ENCODE measurements around the gene CALCR.
"Not testable (repeated sequence)": the region's sequence is repeated elsewhere in the genome, so short reads cannot be mapped to it uniquely, and the experiment has no call there.

Gene CALCR

DNA sequence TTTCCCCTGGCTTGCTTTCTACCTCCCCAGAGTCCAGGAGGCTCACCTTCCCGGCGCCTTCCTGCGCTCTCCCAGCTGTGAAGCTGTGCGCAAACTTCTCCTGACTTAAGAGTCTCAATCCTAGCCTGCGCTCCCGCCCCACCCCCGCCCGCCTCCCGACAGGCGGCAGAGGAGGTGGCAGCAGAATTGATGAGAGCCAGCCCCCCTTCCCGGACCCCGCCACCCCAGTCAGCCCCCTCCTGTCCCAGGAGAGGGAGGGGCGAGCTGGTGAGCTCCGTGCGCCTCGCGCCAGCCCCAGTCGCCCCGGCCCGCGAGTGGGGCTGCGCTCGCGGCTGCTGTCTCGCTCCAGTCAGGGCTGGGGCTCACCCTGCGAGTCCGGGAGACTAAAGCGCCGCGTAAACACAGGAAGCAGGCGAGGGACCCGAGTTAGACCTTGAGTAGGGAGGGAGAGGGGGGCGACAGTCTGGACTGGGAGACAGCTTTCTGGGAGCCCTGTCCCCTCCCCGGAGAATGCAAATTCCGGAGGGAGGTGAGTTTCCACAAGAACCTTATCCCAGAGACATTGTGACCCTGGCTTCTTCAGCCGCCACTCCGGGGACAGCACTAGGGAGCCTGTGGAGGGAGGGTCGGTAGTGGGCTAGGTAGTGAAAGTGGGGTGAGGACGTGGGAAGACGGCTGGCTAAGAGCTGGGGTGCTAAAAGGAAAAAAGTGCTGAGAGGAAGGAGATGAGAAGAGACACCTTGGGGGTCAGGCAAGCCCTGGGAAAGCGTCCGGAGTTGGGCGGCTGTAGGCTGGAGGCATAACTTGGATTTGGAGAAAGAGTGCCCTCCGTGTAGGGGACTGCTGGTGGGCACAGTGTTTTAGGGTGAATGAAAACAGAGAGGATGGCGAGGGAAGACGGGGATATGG, at the start of gene CALCR:
Gene CALCR (minus strand): TSS at position 79 of the 909 bp plus-strand sequence. CDS start 87,743 bp downstream, outside the sequence.
- Histone ChIP-seq H3K4me3 (ENCODE audit: low read depth in 1 of 2, low read length in 2 of 2) (no peak within 1 kb of the TSS), H3K36me3 (ENCODE audit: insufficient read depth, low read length) (no peaks in the 10 kb centered on the region), H3K4me1 (ENCODE audit: insufficient read depth, low read length) (no peaks in the 10 kb centered on the region), H3K27ac (ENCODE audit: low read depth, low read length) (no peak within 1 kb of the TSS), H3K9me3 (ENCODE audit: low read length) (no peaks in the 10 kb centered on the region), H3K9ac (ENCODE audit: low read length) (no peak within 1 kb of the TSS), H3K27me3 (ENCODE audit: control insufficient read depth in 1 of 2, insufficient read depth in 2 of 2, low read length in 2 of 2) (peaks cover 0 to 11% of the 10 kb centered on the region in 2 donors)

DNA sequence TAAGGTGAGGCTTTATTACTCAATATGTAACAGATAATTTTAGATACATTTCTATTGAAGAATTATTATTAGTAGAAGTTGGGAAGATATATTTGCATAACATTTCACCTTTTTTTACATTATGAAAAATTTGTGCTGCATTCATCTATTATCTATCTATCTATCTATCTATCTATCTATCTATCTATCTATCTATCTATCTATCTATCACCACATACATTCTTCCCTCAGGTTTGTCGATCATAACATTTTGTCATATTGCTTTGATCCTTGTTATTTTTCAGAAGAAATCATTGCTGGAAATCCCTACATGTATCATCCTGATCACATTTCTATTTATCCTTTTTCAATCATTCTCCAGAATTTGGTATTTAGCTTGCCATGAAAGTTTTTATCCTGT, 49.3 kb upstream of the CALCR start:
- no peaks in the 10 kb centered on the region for H3K27me3 ChIP-seq (ENCODE audit: control insufficient read depth in 1 of 2, insufficient read depth in 2 of 2, low read length in 2 of 2)
- H3K36me3 ChIP-seq (ENCODE audit: insufficient read depth, low read length): no peaks in the 10 kb centered on the region
- no peak overlapping the region for H3K9ac ChIP-seq (ENCODE audit: low read length)
- no peak overlapping the region for H3K27ac ChIP-seq (ENCODE audit: low read depth, low read length)
- no peaks in the 10 kb centered on the region for H3K4me1 ChIP-seq (ENCODE audit: insufficient read depth, low read length)
- no peak overlapping the region for H3K4me3 ChIP-seq (ENCODE audit: low read depth in 1 of 2, low read length in 2 of 2)
- H3K9me3 ChIP-seq (ENCODE audit: low read length): no peaks in the 10 kb centered on the region

DNA sequence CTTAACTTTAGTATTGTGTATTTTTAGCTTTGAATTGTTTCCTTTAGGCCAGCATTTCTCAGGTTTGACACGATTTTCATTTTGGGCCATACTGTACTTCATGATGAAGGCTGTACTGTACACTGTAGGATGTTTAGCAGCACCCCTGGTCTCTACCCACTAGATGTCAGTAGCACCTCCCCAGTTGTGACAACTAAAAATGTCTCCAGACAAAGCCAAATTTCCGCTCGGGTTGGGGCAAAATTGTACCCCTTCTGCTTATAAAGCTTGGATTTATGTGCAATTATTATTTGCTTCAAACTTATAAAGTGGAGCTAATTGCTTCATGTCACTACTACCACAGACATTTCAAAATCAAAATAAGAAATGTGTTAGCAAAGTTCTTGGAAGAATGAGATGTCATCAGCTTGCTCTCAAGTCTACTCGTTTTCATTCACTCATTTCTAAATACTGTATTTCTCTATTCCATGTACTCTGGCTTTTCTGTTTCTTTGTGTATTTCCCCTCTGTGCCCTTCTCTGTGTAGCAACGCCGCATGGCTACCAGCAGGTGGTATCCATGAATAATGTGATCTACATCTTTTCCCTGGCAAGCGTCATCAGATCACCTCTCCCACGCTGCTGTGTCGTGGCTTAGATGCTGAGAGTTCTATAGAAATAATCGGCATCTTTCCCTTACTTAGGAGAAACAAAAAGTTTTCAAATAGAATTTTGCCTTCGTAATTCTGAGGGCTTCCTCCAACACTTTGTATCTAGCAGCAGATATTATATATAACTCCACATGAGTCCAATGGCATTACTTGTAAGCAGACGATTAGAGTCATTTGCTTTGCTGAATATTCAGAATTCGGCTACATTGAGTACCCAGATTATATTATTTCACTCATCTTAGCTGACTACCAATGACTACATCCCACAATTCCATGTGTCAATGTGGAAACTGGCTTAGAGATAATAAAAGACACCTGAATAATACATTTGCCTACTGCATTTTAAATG, 47.8 kb upstream of the CALCR start:
- Histone ChIP-seq H3K27me3 (ENCODE audit: control insufficient read depth in 1 of 2, insufficient read depth in 2 of 2, low read length in 2 of 2) (no peaks in the 10 kb centered on the region), H3K9ac (ENCODE audit: low read length) (no peak overlapping the region), H3K9me3 (ENCODE audit: low read length) (no peaks in the 10 kb centered on the region), H3K27ac (ENCODE audit: low read depth, low read length) (no peak overlapping the region), H3K4me3 (ENCODE audit: low read depth in 1 of 2, low read length in 2 of 2) (no peak overlapping the region), H3K36me3 (ENCODE audit: insufficient read depth, low read length) (no peaks in the 10 kb centered on the region), H3K4me1 (ENCODE audit: insufficient read depth, low read length) (no peaks in the 10 kb centered on the region)

DNA sequence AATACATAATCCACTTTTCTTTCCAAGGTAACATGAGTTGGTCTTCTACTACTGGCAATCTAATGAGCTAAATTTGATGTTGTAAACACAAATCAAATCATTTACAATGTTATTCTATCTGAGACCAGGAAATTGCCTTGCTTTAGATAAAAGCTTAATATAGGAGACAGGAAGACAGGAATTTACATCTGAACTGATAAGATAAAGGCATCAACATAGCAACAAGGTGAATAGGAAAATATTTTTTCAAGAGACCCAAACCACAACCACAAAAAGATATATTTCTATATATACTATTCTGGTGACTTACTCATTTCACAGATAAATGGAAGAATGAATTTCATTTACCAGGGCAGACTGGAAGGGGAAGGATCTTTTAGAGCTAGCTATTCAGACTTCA, 46.3 kb upstream of the CALCR start:
- H3K9me3 ChIP-seq (ENCODE audit: low read length): no peaks in the 10 kb centered on the region
- H3K4me1 ChIP-seq (ENCODE audit: insufficient read depth, low read length): no peaks in the 10 kb centered on the region
- H3K9ac ChIP-seq (ENCODE audit: low read length): no peak overlapping the region

DNA sequence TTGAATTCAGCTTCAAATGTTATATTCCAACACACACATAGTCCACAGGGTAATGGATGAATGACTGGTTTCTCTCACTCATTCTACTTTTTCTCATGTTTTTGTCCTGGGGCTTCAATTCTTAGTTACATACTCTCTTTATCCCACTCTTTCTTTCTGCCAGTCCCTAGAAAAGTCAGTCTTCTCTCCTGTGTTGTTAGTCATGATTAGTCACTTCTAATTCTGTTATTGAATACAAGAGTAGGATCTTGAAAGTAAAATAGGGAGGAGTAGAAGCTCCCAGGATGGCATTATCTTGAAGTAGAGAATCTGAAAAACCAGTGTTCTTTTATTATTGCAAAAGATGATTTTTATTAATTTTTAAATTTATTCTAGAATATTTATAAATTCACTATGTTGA, 45.5 kb upstream of the CALCR start:
- H3K36me3 ChIP-seq (ENCODE audit: insufficient read depth, low read length): no peaks in the 10 kb centered on the region
- no peak overlapping the region for H3K27ac ChIP-seq (ENCODE audit: low read depth, low read length)
- no peak overlapping the region for H3K4me3 ChIP-seq (ENCODE audit: low read depth in 1 of 2, low read length in 2 of 2)
- H3K9ac ChIP-seq (ENCODE audit: low read length): no peak overlapping the region
- no peaks in the 10 kb centered on the region for H3K9me3 ChIP-seq (ENCODE audit: low read length)
- H3K4me1 ChIP-seq (ENCODE audit: insufficient read depth, low read length): no peaks in the 10 kb centered on the region
- H3K27me3 ChIP-seq (ENCODE audit: control insufficient read depth in 1 of 2, insufficient read depth in 2 of 2, low read length in 2 of 2): no peaks in the 10 kb centered on the region

More for the DNA sequence above, 46.3 kb upstream of the CALCR start:
- Histone ChIP-seq H3K4me3 (ENCODE audit: low read depth in 1 of 2, low read length in 2 of 2) (no peak overlapping the region), H3K27me3 (ENCODE audit: control insufficient read depth in 1 of 2, insufficient read depth in 2 of 2, low read length in 2 of 2) (no peaks in the 10 kb centered on the region), H3K36me3 (ENCODE audit: insufficient read depth, low read length) (no peaks in the 10 kb centered on the region), H3K27ac (ENCODE audit: low read depth, low read length) (no peak overlapping the region)

DNA sequence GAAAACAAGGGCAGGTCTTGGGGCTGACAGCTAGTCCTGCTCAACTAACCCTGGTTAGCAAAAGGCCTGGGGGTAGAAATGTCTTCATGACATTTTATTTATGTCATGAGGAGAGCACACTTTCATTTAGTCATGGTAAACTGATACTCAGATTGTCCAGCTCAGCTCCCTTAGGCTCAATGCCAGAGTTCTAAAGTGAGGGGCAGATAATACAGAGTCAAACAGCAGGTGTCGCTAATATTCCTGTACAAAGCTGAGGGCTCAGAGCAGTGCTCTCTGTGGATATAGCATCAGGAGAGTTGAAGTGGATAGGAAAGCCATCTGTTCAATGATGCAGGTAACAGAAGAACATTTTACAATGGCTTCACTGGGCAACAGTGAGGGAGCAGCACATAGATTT, 26.8 kb upstream of the CALCR start:
- Histone ChIP-seq H3K9me3 (ENCODE audit: low read length) (no peaks in the 10 kb centered on the region), H3K27me3 (ENCODE audit: control insufficient read depth in 1 of 2, insufficient read depth in 2 of 2, low read length in 2 of 2) (no peaks in the 10 kb centered on the region), H3K4me1 (ENCODE audit: insufficient read depth, low read length) (no peaks in the 10 kb centered on the region), H3K27ac (ENCODE audit: low read depth, low read length) (no peak overlapping the region), H3K9ac (ENCODE audit: low read length) (no peak overlapping the region), H3K4me3 (ENCODE audit: low read depth in 1 of 2, low read length in 2 of 2) (no peak overlapping the region), H3K36me3 (ENCODE audit: insufficient read depth, low read length) (no peaks in the 10 kb centered on the region)

DNA sequence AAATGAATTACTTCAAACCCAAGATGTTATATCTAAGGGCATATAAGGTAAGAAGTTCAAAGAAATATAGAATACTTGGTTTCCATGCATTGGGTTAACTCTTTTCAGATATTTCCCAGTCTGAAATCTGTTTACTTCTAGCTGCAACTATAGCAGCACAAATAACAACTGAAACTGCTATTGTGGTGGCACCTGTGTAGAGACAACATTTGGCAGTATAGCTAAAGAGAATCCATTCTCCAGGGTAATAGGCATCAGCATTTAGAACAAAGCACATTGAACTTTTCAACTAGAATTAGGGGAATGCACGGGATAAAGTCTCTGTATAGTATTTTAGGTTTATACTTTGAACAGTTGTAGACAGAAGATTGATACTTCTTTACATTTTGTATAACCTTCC, 19.7 kb upstream of the CALCR start:
- Histone ChIP-seq H3K9me3 (ENCODE audit: low read length) (no peaks in the 10 kb centered on the region), H3K9ac (ENCODE audit: low read length) (no peak overlapping the region), H3K27ac (ENCODE audit: low read depth, low read length) (no peak overlapping the region), H3K4me3 (ENCODE audit: low read depth in 1 of 2, low read length in 2 of 2) (no peak overlapping the region), H3K36me3 (ENCODE audit: insufficient read depth, low read length) (no peaks in the 10 kb centered on the region), H3K4me1 (ENCODE audit: insufficient read depth, low read length) (no peaks in the 10 kb centered on the region), H3K27me3 (ENCODE audit: control insufficient read depth in 1 of 2, insufficient read depth in 2 of 2, low read length in 2 of 2) (no peaks in the 10 kb centered on the region)

DNA sequence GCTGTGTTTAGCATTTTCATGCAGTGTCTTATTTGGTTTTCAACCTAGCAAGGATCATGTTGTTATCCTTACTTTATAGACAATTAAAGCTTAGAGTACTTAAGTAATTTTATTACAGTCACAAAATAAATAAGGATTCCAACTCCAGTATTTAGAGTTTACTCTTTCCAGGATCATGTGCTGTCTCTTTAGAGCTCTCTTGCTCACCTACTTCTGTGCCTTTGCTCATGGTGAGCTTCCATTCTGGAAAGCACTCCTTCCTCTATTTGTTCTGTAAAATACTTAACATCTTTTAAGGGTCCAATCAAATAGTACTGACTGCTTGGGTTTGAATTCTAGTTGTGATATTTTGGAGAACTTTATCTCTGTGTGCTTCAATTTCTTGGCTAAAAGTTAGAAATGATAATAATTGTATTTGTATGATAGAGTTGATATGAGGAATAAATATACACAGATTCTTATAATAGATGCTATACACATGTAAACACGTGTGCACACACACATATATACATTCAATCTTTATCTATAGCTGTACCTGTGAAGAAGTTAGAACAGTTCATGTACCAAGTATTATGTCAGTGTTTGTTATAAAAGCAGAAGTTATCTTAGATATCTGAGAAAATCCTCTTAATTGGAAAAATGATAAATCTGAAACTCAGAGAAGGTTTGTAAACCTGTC, 18.2 kb upstream of the CALCR start:
- Histone ChIP-seq H3K27ac (ENCODE audit: low read depth, low read length) (no peak overlapping the region), H3K4me1 (ENCODE audit: insufficient read depth, low read length) (no peaks in the 10 kb centered on the region), H3K4me3 (ENCODE audit: low read depth in 1 of 2, low read length in 2 of 2) (no peak overlapping the region), H3K27me3 (ENCODE audit: control insufficient read depth in 1 of 2, insufficient read depth in 2 of 2, low read length in 2 of 2) (no peaks in the 10 kb centered on the region), H3K36me3 (ENCODE audit: insufficient read depth, low read length) (no peaks in the 10 kb centered on the region), H3K9ac (ENCODE audit: low read length) (no peak overlapping the region), H3K9me3 (ENCODE audit: low read length) (no peaks in the 10 kb centered on the region)

DNA sequence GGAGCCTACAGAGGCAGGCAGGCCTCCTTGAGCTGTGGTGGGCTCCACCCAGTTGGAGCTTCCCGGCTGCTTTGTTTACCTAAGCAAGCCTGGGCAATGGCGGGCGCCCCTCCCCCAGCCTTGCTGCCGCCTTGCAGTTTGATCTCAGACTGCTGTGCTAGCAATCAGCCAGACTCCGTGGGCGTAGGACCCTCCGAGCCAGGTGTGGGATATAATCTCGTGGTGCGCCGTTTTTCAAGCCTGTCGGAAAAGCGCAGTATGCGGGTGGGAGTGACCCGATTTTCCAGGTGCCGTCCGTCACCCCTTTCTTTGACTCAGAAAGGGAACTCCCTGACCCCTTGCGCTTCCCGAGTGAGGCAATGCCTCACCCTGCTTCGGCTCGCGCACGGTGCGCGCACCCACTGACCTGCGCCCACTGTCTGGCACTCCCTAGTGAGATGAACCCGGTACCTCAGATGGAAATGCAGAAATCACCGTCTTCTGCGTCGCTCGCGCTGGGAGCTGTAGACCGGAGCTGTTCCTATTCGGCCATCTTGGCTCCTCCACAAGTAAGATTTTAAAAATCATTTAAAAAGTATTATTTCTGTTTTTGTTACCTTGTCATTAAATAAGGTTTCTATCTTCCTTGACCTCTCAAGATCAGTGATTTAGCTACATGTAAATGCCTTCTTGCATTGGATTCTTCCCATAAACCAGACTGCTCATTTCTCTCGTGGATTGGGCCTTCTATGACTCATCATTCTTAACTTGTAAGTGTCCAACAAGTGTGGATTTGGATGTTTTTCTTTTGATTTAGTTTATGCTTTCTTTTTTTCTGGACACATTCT, 16.9 kb upstream of the CALCR start:
- not testable (repeated sequence) for H3K9ac ChIP-seq (ENCODE audit: low read length); H3K4me1 ChIP-seq (ENCODE audit: insufficient read depth, low read length); H3K27me3 ChIP-seq (ENCODE audit: control insufficient read depth in 1 of 2, insufficient read depth in 2 of 2, low read length in 2 of 2); H3K9me3 ChIP-seq (ENCODE audit: low read length); H3K27ac ChIP-seq (ENCODE audit: low read depth, low read length); H3K4me3 ChIP-seq (ENCODE audit: low read depth in 1 of 2, low read length in 2 of 2); H3K36me3 ChIP-seq (ENCODE audit: insufficient read depth, low read length)

DNA sequence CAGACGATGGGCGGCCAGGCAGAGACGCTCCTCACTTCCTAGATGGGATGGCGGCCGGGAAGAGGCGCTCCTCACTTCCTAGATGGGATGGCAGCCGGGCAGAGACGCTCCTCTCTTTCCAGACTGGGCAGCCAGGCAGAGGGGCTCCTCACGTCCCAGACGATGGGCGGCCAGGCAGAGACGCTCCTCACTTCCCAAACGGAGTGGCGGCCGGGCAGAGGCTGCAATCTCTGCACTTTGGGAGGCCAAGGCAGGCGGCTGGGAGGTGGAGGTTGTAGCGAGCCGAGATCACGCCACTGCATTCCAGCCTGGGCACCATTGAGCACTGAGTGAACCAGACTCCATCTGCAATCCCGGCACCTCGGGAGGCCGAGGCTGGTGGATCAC, 11.9 kb upstream of the CALCR start:
- not testable (repeated sequence) for H3K36me3 ChIP-seq (ENCODE audit: insufficient read depth, low read length); H3K4me1 ChIP-seq (ENCODE audit: insufficient read depth, low read length); H3K27me3 ChIP-seq (ENCODE audit: control insufficient read depth in 1 of 2, insufficient read depth in 2 of 2, low read length in 2 of 2); H3K9ac ChIP-seq (ENCODE audit: low read length); H3K4me3 ChIP-seq (ENCODE audit: low read depth in 1 of 2, low read length in 2 of 2); H3K27ac ChIP-seq (ENCODE audit: low read depth, low read length); H3K9me3 ChIP-seq (ENCODE audit: low read length)
